ENCODE results near the gene ICAM4.
A peak's percentile ranks its signal among the peaks of the same experiment; 100 is the strongest.

The ICAM4 gene

GRCh38 chr19:10270616-10271394, 15.9 kb upstream of the ICAM4 start, which contains the start of gene ICAM1:
Gene ICAM1 (plus strand): TSS chr19:10271120. CDS start chr19:10271160, 40 bp downstream.
- TF ChIP-seq TSHZ2 (CRISPR knock-in tag; IDR thresholded peaks at IDR 0.05) (no peak), ZNF8 (CRISPR knock-in tag; IDR thresholded peaks at IDR 0.05) (no peak), ESRRG (CRISPR knock-in tag; IDR thresholded peaks at IDR 0.05) (no peak), OSR1 (CRISPR knock-in tag; IDR thresholded peaks at IDR 0.05) (no peak), POU6F1 (CRISPR knock-in tag; IDR thresholded peaks at IDR 0.05; ENCODE audit: borderline replicate concordance, low read depth) (no peak), SNAI2 (CRISPR knock-in tag; IDR thresholded peaks at IDR 0.05) (no peak), ZNF70 (CRISPR knock-in tag; IDR thresholded peaks at IDR 0.05) (no peak)
- ATAC-seq: peak; percentile 53

DNA sequence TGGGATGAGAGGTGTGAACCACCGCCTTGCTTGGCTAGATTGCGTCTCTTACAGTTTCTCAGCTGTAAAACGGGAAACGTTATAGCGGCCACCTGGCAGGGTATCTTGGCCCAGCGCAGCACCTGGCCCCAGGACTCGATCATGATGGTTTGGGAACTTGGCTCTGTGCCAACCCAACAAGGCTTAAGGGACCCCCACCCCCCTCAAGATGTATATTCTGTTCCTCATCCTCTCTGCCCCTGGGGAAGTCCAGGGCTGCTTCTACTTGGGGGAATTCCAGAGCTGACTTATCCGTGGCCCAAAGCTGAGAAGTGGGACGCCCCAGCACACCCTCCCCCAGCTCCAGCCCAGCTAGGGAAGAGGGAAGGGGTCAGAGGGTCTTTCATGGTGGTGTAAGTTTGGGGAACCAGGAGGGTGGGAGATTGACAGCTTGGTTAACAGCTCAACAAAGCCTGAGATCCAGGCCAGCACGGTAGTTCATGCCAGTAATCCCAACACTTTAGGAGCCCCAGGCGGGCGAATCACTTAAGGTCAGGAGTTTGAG, 15.1 kb upstream of the ICAM4 start:
- TF ChIP-seq GLIS3 (CRISPR knock-in tag; IDR thresholded peaks at IDR 0.05): no peak
- no peak for TF ChIP-seq POU6F1 (CRISPR knock-in tag; IDR thresholded peaks at IDR 0.05; ENCODE audit: borderline replicate concordance, low read depth)
- TF ChIP-seq CREB5 (CRISPR knock-in tag; IDR thresholded peaks at IDR 0.05; ENCODE audit: low read depth): no peak
- TF ChIP-seq PATZ1 (CRISPR knock-in tag; IDR thresholded peaks at IDR 0.05; ENCODE audit: borderline replicate concordance): no peak
- TF ChIP-seq RARB (CRISPR knock-in tag; IDR thresholded peaks at IDR 0.05): no peak
- no peak for TF ChIP-seq ESRRG (CRISPR knock-in tag; IDR thresholded peaks at IDR 0.05)
- TF ChIP-seq BACH2 (CRISPR knock-in tag; IDR thresholded peaks at IDR 0.05; ENCODE audit: borderline replicate concordance): no peak
- no peak for TF ChIP-seq ZFP3 (CRISPR knock-in tag; IDR thresholded peaks at IDR 0.05)
- TF ChIP-seq ISL1 (CRISPR knock-in tag; IDR thresholded peaks at IDR 0.05): no peak
- TF ChIP-seq PPARA (CRISPR knock-in tag; IDR thresholded peaks at IDR 0.05; ENCODE audit: borderline replicate concordance): no peak
- TF ChIP-seq ZNF8 (CRISPR knock-in tag; IDR thresholded peaks at IDR 0.05): no peak
- TF ChIP-seq TSHZ2 (CRISPR knock-in tag; IDR thresholded peaks at IDR 0.05): no peak
- no peak for TF ChIP-seq CSRNP3 (CRISPR knock-in tag; IDR thresholded peaks at IDR 0.05)
- TF ChIP-seq CSDC2 (CRISPR knock-in tag; IDR thresholded peaks at IDR 0.05): no peak
- no peak for TF ChIP-seq ARNTL (CRISPR knock-in tag; IDR thresholded peaks at IDR 0.05; ENCODE audit: borderline replicate concordance, low read depth)
- TF ChIP-seq OSR1 (CRISPR knock-in tag; IDR thresholded peaks at IDR 0.05): no peak
- no peak for TF ChIP-seq TOX (CRISPR knock-in tag; IDR thresholded peaks at IDR 0.05; ENCODE audit: borderline replicate concordance)
- no peak for TF ChIP-seq ZFP30 (CRISPR knock-in tag; IDR thresholded peaks at IDR 0.05)
- TF ChIP-seq SNAI2 (CRISPR knock-in tag; IDR thresholded peaks at IDR 0.05): no peak
- no peak for ATAC-seq
